ENCODE measurements around the gene PALM2AKAP2.

The PALM2AKAP2 gene

GRCh38 chr9:109765278-109765677, 14.7 kb upstream of the PALM2AKAP2 start:
- TF ChIP-seq CTCF (conservative IDR thresholded peaks at IDR 0.05) = no peak
- no peak overlapping the region for H3K27ac ChIP-seq

- no peak for TF ChIP-seq CTCF (conservative IDR thresholded peaks at IDR 0.05)
- H3K27ac ChIP-seq = no peak overlapping the region
These were observed 14.2 kb upstream of the PALM2AKAP2 start for GRCh38 chr9:109765830-109766229.

GRCh38 chr9:109766351-109766750, 13.6 kb upstream of the PALM2AKAP2 start:
- H3K27ac ChIP-seq = no peak overlapping the region
- no peak for TF ChIP-seq CTCF (conservative IDR thresholded peaks at IDR 0.05)

- no peak for TF ChIP-seq CTCF (conservative IDR thresholded peaks at IDR 0.05)
- H3K27ac ChIP-seq = no peak overlapping the region
These were observed 12.6 kb upstream of the PALM2AKAP2 start for GRCh38 chr9:109767404-109767803.

GRCh38 chr9:109767814-109768213, 12.2 kb upstream of the PALM2AKAP2 start:
- TF ChIP-seq CTCF (conservative IDR thresholded peaks at IDR 0.05) = no peak
- H3K27ac ChIP-seq = no peak overlapping the region

GRCh38 chr9:109769250-109769649, 10.7 kb upstream of the PALM2AKAP2 start:
- no peak overlapping the region for H3K27ac ChIP-seq
- no peak for TF ChIP-seq CTCF (conservative IDR thresholded peaks at IDR 0.05)

GRCh38 chr9:109770101-109770500, 9.9 kb upstream of the PALM2AKAP2 start:
- no peak for TF ChIP-seq CTCF (conservative IDR thresholded peaks at IDR 0.05)
- H3K27ac ChIP-seq = no peak overlapping the region

GRCh38 chr9:109771087-109771486, 8.9 kb upstream of the PALM2AKAP2 start:
- TF ChIP-seq CTCF (conservative IDR thresholded peaks at IDR 0.05) = no peak
- no peak overlapping the region for H3K27ac ChIP-seq

Data from VCaP (cell line).